Epithelial cell of proximal tubule (primary cell): ENCODE results near the gene TUBA4B. TPM values are rescaled to one million over a fixed set of nuclear protein-coding genes. Genes with fewer than 3 reads are reported as not detected.
"Not testable (repeated sequence)": the region's sequence is repeated elsewhere in the genome, so short reads cannot be mapped to it uniquely, and the experiment has no call there.

Source experiments
- DNase-seq: peaks from one replicate; pipeline ENCODE4 v3.0.0-alpha.2; 2011; ENCODE audit warnings: low read depth
- H3K4me3 ChIP-seq: 2 replicates; pipeline ENCODE4 v1.5.1; 2011; ENCODE audit warnings: low read depth, mild to moderate bottlenecking, low read length
- total RNA-seq: library from RNA; depleted of rRNA; stranded (reverse); fragments of >200 nt; gene quantifications from 2 replicates; pipeline ENCODE4 v1.2.3, GENCODE V29; 2015
- TF ChIP-seq, protein P1 (sequence below): conservative IDR thresholded peaks from 2 replicates; pipeline ENCODE4 v1.5.1; 2012; ENCODE audit warnings: low read depth, mild to moderate bottlenecking, low read length

The TUBA4B gene
- total RNA-seq, 1 donor from 2014 or later = 0.52 TPM

DNA sequence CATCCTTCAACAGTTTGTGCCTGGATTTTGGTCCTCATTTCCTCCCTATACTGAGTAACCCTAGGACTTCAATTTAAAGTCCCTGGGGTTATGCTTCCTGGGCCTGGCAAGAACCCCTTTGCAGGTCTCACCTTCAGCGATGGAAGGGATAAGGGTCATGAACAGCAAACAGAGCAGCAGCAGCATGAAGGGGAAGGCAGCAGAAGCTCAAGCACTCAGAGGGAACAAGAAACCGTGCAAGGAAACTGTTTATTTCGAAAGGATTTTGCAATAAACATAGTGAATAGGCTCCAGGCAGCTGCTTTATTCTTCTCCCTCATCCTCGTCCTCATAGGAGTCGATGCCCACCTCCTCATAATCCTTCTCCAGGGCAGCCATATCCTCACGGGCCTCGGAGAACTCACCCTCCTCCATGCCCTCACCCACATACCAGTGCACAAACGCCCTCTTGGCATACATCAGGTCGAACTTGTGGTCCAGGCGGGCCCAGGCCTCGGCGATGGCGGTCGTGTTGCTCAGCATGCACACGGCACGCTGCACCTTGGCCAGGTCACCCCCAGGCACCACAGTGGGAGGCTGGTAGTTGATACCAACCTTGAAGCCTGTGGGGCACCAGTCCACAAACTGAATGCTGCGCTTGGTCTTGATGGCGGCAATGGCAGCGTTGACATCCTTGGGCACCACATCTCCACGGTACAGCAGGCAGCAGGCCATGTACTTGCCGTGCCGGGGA is 2.8 kb upstream of the TUBA4B start:
- H3K4me3 ChIP-seq = peak overlapping the region; percentile 23
- TF ChIP-seq, protein P1, sequence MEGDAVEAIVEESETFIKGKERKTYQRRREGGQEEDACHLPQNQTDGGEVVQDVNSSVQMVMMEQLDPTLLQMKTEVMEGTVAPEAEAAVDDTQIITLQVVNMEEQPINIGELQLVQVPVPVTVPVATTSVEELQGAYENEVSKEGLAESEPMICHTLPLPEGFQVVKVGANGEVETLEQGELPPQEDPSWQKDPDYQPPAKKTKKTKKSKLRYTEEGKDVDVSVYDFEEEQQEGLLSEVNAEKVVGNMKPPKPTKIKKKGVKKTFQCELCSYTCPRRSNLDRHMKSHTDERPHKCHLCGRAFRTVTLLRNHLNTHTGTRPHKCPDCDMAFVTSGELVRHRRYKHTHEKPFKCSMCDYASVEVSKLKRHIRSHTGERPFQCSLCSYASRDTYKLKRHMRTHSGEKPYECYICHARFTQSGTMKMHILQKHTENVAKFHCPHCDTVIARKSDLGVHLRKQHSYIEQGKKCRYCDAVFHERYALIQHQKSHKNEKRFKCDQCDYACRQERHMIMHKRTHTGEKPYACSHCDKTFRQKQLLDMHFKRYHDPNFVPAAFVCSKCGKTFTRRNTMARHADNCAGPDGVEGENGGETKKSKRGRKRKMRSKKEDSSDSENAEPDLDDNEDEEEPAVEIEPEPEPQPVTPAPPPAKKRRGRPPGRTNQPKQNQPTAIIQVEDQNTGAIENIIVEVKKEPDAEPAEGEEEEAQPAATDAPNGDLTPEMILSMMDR = no peak
- no peak for DNase-seq

DNA sequence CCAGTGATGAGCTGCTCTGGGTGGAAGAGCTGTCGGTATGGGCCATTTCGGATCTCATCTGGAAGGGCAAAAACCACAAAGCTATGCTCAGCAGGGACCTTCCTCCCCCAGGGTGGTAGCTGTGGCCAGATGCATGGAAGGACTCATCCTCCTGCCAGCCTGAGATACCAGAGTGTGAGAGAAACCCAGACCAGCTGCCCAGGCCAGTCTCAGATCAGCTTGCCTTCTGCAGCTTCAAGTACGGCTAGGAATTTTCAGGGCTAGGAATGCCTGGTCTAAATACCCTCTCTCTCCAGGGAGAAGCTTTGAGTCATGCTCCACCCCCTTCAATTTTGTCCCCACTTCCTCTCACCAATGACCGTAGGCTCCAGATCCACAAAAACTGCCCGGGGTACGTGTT is 1.4 kb upstream of the TUBA4B start:
- TF ChIP-seq, protein P1 = no peak
- peak overlapping the region; percentile 94 for H3K4me3 ChIP-seq
- no peak for DNase-seq

DNA sequence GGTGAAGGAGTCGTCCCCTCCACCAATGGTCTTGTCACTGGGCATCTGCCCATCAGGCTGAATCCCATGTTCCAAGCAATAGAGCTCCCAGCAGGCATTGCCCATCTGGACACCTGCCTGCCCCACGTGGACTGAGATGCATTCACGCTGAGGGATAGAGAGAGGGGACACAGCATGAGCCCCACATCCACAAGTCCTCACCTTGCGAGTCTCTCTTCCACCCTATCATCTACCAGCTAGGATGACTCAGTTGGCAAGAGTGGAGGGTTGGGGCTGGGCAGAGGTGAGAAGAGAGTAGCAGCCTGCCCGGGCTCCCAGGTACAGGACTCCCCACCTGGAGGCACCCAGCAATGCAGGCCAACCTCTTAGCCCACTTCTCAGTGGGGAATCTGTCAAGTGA is 959 bp upstream of the TUBA4B start:
- no peak for DNase-seq
- peak overlapping the region; percentile 94 for H3K4me3 ChIP-seq
- TF ChIP-seq, protein P1 = no peak

DNA sequence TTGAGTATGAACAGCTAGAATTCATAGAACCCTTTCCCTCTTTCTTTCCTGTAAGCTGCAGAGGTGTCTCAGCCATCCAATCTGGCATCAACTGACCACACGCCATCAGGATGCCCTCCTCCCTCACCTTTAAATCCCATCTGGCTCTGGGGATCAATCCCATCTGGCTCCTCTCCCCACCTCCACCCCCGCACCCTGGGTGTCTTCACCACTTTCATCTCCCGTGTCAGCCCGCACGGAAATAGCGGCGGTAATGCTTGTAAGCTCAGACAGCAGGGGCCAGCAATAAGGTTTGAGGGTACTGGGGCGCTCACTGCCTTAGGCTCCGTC is 508 bp upstream of the TUBA4B start:
- DNase-seq = no peak
- TF ChIP-seq, protein P1 = no peak
- H3K4me3 ChIP-seq = peak overlapping the region; percentile 94

DNA sequence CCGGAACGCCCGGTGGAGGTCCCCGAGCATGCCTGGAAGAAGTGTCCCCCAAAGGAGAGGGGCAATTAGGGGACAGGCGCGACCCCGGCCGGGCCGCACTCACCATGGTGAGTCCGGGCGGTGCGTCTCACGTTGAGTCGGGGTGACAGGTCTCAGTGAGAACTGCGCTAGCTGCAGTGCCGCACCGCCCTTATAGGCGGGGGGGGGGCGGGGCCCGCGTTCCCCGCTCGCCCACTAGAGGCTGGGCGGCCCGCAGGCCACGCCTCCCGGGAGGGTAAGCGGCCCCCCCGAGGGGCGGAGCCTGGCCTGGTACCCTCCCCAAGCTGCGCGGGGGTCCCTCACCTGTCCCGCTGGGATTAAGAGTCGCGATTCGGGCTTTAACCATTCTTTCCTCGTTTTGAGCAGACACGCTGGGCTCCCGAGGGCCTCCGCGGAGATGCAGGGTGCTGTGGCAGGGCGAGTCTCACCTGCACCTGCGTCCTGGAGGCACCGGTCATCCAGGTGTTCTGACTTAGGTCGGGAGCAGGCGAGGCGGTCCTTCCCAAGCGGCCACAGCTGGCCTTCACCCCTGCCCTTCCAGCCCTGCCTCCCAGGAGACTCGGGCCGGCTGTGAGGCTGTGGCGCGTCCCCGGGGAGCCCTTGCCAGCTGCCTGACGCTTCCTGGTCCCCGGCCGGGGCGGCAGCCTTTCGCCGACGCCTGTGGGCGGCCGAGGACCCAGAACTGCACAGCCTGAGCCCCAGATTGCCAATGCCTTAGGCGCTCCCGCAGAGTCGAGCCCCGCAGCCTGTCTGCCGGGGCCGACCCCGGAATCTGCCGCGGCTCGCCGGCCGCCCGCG is 928 bp downstream of the TUBA4B start, which contains the start of gene TUBA4A:
TUBA4A (minus strand) TSS at position 166 of the 837 bp plus-strand sequence; CDS start at position 106, 60 bp downstream.
- peak within 1 kb of the TSS; percentile 94 for H3K4me3 ChIP-seq
- DNase-seq = no peak
- TF ChIP-seq, protein P1 = no peak

DNA sequence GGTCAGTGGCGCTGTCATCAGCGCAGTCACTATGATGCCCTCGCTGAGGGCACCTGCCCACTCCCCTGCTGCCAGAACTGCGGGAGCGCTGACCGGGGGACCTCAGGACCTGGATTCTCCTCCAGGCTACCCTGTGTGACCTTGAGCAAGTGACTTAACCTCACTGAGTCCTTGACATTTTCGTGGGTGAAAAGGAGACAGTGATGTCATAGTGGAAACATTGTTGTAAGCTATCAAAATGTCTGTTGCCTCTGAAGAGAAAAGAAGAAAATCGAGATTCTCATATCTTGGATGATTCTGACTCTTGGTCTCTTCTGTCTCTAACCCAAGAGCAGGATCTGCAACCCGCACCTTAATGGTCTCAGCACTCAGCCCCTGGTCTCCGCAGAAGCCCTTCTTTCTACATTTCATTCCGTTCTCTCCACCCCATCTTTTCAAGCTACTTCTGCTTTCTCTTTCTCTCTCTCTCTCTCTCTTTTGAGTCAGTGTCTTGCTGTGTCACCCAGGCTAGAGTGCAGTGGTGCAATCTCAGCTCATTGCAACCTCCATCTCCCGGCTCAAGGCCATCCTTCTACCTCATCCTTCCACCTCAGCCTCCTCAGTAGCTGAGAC is 1.7 kb downstream of the TUBA4B start:
- TF ChIP-seq, protein P1 = no peak
- DNase-seq = no peak
- H3K4me3 ChIP-seq = peak overlapping the region; percentile 94

DNA sequence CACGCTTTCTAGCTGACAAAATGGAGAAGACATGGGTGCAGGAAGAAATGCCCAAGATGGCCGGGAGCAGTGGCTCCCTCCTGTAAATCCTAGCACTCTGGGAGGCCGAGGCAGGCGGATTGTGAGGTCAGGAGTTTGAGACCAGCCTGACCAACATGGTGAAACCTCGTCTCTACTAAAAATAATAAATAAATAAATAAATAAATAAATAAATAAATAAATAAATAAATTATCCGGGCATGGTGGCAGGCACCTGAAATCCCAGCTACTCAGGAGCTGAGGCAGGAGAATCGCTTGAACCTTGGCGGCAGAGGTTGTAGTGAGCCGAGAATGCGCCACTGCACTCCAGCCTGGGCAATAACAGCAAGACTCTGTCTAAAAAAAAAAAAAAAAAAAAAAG is 5.9 kb downstream of the TUBA4B start:
- not testable (repeated sequence) for H3K4me3 ChIP-seq, DNase-seq
